Stomach (tissue), 9 donors: ENCODE data around the gene ELMO1. TPM values are rescaled to one million over a fixed set of nuclear protein-coding genes. Genes with fewer than 3 reads are reported as not detected.

Source experiments
- DNase-seq, 2 donors: peaks; one replicate each; pipeline versions ENCODE4 v3.0.0 to v3.0.0-alpha.2; 2013 to 2019
- H3K27ac ChIP-seq, 5 donors: fragments of 200-600 bp in 4 of 5; sonication (generic) in 4 of 5; one replicate each; pipeline ENCODE4 v1.5.1; 2013 to 2019; ENCODE audit warnings: mild to moderate bottlenecking in 1 of 5, moderate library complexity in 1 of 5
- H3K27me3 ChIP-seq, 3 donors: fragments of 200-600 bp; sonication (generic); one replicate each; pipeline ENCODE4 v1.5.1; 2017 to 2019; ENCODE audit warnings: mixed run types in 1 of 3
- H3K36me3 ChIP-seq, 4 donors: fragments of 200-600 bp; sonication (generic); 1 replicate in 3 of 4; 2 replicates in 1 of 4; pipeline ENCODE4 v1.5.1; 2016 to 2019
- H3K4me1 ChIP-seq, 4 donors: fragments of 200-600 bp; sonication (generic); one replicate each; pipeline ENCODE4 v1.5.1; 2016 to 2019
- H3K4me3 ChIP-seq, 4 donors: fragments of 200-600 bp; sonication (generic) in 3 of 4; one replicate each; pipeline ENCODE4 v1.5.1; 2016 to 2019; ENCODE audit warnings: mild to moderate bottlenecking in 1 of 4
- H3K9me3 ChIP-seq, 4 donors: fragments of 200-600 bp; sonication (generic); one replicate each; pipeline ENCODE4 v1.5.1; 2016 to 2019
- EP300 ChIP-seq: sonication (generic); formaldehyde crosslinking; IDR thresholded peaks from one replicate; pipeline ENCODE4 v1.6.1; 2017; ENCODE audit warnings: antibody characterized with exemption
- POLR2A ChIP-seq, 4 donors: fragments of 450-650 bp; IDR thresholded peaks; one replicate each; pipeline ENCODE4 v1.6.1; 2016; ENCODE audit warnings: antibody characterized with exemption in 4 of 4, control low read depth in 2 of 4, mild to moderate bottlenecking in 1 of 4, moderate library complexity in 1 of 4
- POLR2AphosphoS5 ChIP-seq, 3 donors: sonication (generic); formaldehyde crosslinking; IDR thresholded peaks; one replicate each; pipeline ENCODE4 v1.6.1; 2016; ENCODE audit warnings: antibody characterized with exemption in 3 of 3
- WGBS, 5 donors: extraction: QIAGEN DNeasy Blood & Tissue Kit in 3 of 5; methylation state at CpG; one replicate each; pipeline versions ENCODE4 v1.1.5 to v1.1.7; 2013 to 2018; 5-methylcytosine and 5-hydroxymethylcytosine counted together
- intact Hi-C: fragments of 100-400 bp; cut with DNase I; formaldehyde crosslinking; loops from one replicate; pipeline ENCODE4 v1.15.1; 2023; ENCODE audit warnings: low total_unique reads
- polyA plus RNA-seq, 3 donors: library from polyadenylated mRNA; stranded (reverse); fragments of 200-250 nt; gene quantifications; one replicate each; pipeline ENCODE4 v1.2.3, GENCODE V29; 2013
- total RNA-seq, 5 donors: library from RNA; depleted of rRNA; stranded (reverse); fragments of >200 nt; gene quantifications; one replicate each; pipeline versions ENCODE4 v1.1.0 to v1.2.3, GENCODE V29; 2014 to 2016
- TF ChIP-seq, protein P1 (sequence below), 7 experiments: fragments of 450-650 bp in 4 of 7; fragments of 200-600 bp in 3 of 7; sonication (generic) in 3 of 7; IDR thresholded peaks; one replicate each; pipeline ENCODE4 v1.5.1; 2016 to 2019; ENCODE audit warnings: antibody characterized with exemption in 7 of 7, control low read depth in 2 of 7, mild to moderate bottlenecking in 1 of 7
- donor health status: healthy with polysubstance abuse.
- donor health status: Bipolar disorder and iron deficiency.
- donor health status: healthy.

ELMO1 gene
- total and polyA plus RNA-seq, 8 donors = 4.1 to 117 (median 44.8) TPM

- no peak for DNase-seq
- no peaks in the 10 kb centered on the region for H3K9me3 ChIP-seq
- no peak for TF ChIP-seq EP300
- TF ChIP-seq, protein P1, sequence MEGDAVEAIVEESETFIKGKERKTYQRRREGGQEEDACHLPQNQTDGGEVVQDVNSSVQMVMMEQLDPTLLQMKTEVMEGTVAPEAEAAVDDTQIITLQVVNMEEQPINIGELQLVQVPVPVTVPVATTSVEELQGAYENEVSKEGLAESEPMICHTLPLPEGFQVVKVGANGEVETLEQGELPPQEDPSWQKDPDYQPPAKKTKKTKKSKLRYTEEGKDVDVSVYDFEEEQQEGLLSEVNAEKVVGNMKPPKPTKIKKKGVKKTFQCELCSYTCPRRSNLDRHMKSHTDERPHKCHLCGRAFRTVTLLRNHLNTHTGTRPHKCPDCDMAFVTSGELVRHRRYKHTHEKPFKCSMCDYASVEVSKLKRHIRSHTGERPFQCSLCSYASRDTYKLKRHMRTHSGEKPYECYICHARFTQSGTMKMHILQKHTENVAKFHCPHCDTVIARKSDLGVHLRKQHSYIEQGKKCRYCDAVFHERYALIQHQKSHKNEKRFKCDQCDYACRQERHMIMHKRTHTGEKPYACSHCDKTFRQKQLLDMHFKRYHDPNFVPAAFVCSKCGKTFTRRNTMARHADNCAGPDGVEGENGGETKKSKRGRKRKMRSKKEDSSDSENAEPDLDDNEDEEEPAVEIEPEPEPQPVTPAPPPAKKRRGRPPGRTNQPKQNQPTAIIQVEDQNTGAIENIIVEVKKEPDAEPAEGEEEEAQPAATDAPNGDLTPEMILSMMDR (IDR thresholded peaks at IDR 0.05) = no peak
- no peak for TF ChIP-seq POLR2AphosphoS5 (IDR thresholded peaks at IDR 0.05)
- no peak for TF ChIP-seq POLR2A (IDR thresholded peaks at IDR 0.05)
- 46 to 65% (median 56%) methylated on average over 5 of the region's 5 CpGs for WGBS, 5 donors
- no peaks in the 10 kb centered on the region for H3K36me3 ChIP-seq
- no peak overlapping the region for H3K4me3 ChIP-seq
- peaks cover 0 to 8% (median 0%) of the 10 kb centered on the region in 4 donors for H3K4me1 ChIP-seq
- no peak overlapping the region for H3K27ac ChIP-seq
- no peaks in the 10 kb centered on the region for H3K27me3 ChIP-seq
- intact Hi-C loops = no loop called here
Measured at GRCh38 chr7:37061849-37062559, 386.7 kb downstream of the ELMO1 start.

GRCh38 chr7:37056234-37056912, 392.3 kb downstream of the ELMO1 start:
- intact Hi-C loops = no loop called here
- no peak for DNase-seq
- H3K4me3 ChIP-seq = no peak overlapping the region
- H3K36me3 ChIP-seq = no peaks in the 10 kb centered on the region
- no peak overlapping the region for H3K27ac ChIP-seq
- H3K9me3 ChIP-seq = no peaks in the 10 kb centered on the region
- H3K27me3 ChIP-seq = no peaks in the 10 kb centered on the region
- 70 to 76% (median 71%) methylated on average over 4 of the region's 4 CpGs for WGBS, 5 donors
- H3K4me1 ChIP-seq = no peaks in the 10 kb centered on the region
- TF ChIP-seq EP300 (no peak), POLR2A (IDR thresholded peaks at IDR 0.05) (no peak)

DNA sequence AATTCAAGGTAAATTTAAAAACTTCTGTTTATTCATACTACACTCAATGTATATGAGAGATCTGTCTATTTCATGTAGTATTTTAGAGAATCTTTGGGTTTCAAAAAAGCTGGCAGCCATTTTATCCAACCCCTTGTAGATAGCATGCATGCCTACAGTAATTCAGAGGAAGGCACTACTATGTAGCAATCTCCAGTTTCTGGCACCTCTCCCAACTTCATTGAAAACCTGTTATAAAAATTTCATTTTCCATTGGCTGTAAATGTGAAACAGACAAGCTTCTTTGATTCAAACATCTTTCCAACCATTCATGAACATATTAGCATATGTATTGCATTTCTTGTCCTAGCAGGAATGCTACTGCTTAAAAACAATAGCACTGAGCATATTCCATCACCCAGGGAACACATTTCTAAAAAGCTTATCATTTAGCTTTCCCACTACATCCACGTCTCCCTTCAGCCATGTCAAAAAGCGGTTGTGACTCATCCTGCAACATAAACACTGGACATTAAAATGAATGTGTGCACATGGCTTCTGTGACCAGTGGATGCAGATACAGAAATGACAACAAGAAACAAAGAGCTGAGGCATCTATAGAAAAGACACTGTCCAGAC, 393.9 kb downstream of the ELMO1 start:
- TF ChIP-seq POLR2AphosphoS5 (IDR thresholded peaks at IDR 0.05) (no peak), EP300 (no peak), POLR2A (IDR thresholded peaks at IDR 0.05) (no peak)
- TF ChIP-seq, protein P1 (IDR thresholded peaks at IDR 0.05) = no peak
- intact Hi-C loops = no loop called here
- no peaks in the 10 kb centered on the region for H3K9me3 ChIP-seq
- no peak overlapping the region for H3K27ac ChIP-seq
- H3K27me3 ChIP-seq = no peaks in the 10 kb centered on the region
- no peaks in the 10 kb centered on the region for H3K4me1 ChIP-seq
- 66 to 84% (median 69%) methylated on average over 2 of the region's 2 CpGs for WGBS, 5 donors
- no peak for DNase-seq
- no peaks in the 10 kb centered on the region for H3K36me3 ChIP-seq
- H3K4me3 ChIP-seq = no peak overlapping the region

GRCh38 chr7:37052705-37053104, 396.0 kb downstream of the ELMO1 start:
- peak in 1 of 2 donors; percentile 75 for DNase-seq
- no peaks in the 10 kb centered on the region for H3K4me1 ChIP-seq
- H3K27ac ChIP-seq = no peak overlapping the region
- H3K4me3 ChIP-seq = no peak overlapping the region
- intact Hi-C loops = no loop called here
- no peaks in the 10 kb centered on the region for H3K27me3 ChIP-seq
- 22 to 37% (median 29%) methylated on average over 2 to 3 of the region's 3 CpGs for WGBS, 5 donors
- H3K36me3 ChIP-seq = no peaks in the 10 kb centered on the region
- TF ChIP-seq POLR2AphosphoS5 (IDR thresholded peaks at IDR 0.05) (no peak), POLR2A (IDR thresholded peaks at IDR 0.05) (no peak), EP300 (no peak)
- TF ChIP-seq, protein P1 (IDR thresholded peaks at IDR 0.05) = no peak
- H3K9me3 ChIP-seq = no peaks in the 10 kb centered on the region
